ENCODE measurements around the gene PLA1A.

The PLA1A gene

DNA sequence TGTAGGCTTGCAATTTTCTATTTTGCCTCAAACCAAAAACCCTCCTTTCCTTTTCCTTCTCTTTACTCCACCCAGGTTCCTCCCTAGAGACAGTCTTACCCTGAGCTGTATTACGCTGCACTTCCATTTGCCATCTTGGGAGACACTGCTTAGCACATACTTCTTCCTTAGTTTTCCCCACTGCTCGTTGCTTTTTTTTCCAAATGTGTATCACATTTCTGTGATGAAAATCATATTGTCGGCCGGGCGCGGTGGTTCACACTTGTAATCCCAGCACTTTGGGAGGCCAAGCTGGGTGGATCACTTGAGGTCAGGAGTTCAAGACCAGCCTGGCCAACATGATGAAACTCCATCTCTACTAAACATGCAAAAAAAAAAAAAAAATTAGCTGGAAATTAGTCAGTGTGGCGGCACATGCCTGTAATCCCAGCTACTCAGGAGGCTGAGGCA is 33.2 kb downstream of the PLA1A start:
- Histone ChIP-seq H3K4me1 (ENCODE audit: control insufficient read depth, insufficient read depth, low read length) (no peaks in the 10 kb centered on the region), H3K9me3 (ENCODE audit: control insufficient read depth, insufficient read depth, low read depth, low read length) (no peaks in the 10 kb centered on the region), H3K27ac (ENCODE audit: extremely low read depth, low read depth, low read length) (no peak overlapping the region), H3K36me3 (ENCODE audit: control insufficient read depth in 2 of 2, insufficient read depth in 1 of 2, low read length in 2 of 2) (no peaks in the 10 kb centered on the region), H3K4me3 (ENCODE audit: low read depth, low read length) (no peak overlapping the region)
- CTCF ChIA-PET, result interaction anchor here (0.6 kb wide), 1 partner anchor 286 kb away, joined by 5 read pairs; no protein-coding TSS in a partner anchor
- POLR2A ChIA-PET, result no interaction called here
- TF ChIP-seq, protein P1, sequence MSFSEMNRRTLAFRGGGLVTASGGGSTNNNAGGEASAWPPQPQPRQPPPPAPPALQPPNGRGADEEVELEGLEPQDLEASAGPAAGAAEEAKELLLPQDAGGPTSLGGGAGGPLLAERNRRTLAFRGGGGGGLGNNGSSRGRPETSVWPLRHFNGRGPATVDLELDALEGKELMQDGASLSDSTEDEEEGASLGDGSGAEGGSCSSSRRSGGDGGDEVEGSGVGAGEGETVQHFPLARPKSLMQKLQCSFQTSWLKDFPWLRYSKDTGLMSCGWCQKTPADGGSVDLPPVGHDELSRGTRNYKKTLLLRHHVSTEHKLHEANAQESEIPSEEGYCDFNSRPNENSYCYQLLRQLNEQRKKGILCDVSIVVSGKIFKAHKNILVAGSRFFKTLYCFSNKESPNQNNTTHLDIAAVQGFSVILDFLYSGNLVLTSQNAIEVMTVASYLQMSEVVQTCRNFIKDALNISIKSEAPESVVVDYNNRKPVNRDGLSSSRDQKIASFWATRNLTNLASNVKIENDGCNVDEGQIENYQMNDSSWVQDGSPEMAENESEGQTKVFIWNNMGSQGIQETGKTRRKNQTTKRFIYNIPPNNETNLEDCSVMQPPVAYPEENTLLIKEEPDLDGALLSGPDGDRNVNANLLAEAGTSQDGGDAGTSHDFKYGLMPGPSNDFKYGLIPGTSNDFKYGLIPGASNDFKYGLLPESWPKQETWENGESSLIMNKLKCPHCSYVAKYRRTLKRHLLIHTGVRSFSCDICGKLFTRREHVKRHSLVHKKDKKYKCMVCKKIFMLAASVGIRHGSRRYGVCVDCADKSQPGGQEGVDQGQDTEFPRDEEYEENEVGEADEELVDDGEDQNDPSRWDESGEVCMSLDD (tag by site-specific recombination; IDR thresholded peaks at IDR 0.05), result no peak
- TF ChIP-seq FEZF1 (tag by site-specific recombination; IDR thresholded peaks at IDR 0.05) (no peak), ZNF48 (tag by site-specific recombination; IDR thresholded peaks at IDR 0.05) (no peak), ZNF560 (tag by site-specific recombination; IDR thresholded peaks at IDR 0.05; ENCODE audit: borderline replicate concordance) (no peak), ZNF132 (tag by site-specific recombination; IDR thresholded peaks at IDR 0.05; ENCODE audit: borderline replicate concordance) (no peak), SCRT2 (tag by site-specific recombination; IDR thresholded peaks at IDR 0.05) (0 out of 2 replicates have a peak, but pooled peaks have one; percentile 8), ZNF501 (tag by site-specific recombination; IDR thresholded peaks at IDR 0.05) (no peak), ZNF354C (tag by site-specific recombination; IDR thresholded peaks at IDR 0.05; ENCODE audit: borderline replicate concordance, low read depth) (no peak), RBAK (tag by site-specific recombination; IDR thresholded peaks at IDR 0.05) (no peak), ZBTB20 (tag by site-specific recombination; IDR thresholded peaks at IDR 0.05) (0 out of 2 replicates have a peak, but pooled peaks have one; percentile 20), ZNF155 (tag by site-specific recombination; IDR thresholded peaks at IDR 0.05) (no peak), ZNF621 (tag by site-specific recombination; IDR thresholded peaks at IDR 0.05) (no peak), ZNF23 (tag by site-specific recombination; IDR thresholded peaks at IDR 0.05; ENCODE audit: borderline replicate concordance) (no peak), GFI1B (tag by site-specific recombination; IDR thresholded peaks at IDR 0.05) (no peak)
- TF ChIP-seq, protein P2, sequence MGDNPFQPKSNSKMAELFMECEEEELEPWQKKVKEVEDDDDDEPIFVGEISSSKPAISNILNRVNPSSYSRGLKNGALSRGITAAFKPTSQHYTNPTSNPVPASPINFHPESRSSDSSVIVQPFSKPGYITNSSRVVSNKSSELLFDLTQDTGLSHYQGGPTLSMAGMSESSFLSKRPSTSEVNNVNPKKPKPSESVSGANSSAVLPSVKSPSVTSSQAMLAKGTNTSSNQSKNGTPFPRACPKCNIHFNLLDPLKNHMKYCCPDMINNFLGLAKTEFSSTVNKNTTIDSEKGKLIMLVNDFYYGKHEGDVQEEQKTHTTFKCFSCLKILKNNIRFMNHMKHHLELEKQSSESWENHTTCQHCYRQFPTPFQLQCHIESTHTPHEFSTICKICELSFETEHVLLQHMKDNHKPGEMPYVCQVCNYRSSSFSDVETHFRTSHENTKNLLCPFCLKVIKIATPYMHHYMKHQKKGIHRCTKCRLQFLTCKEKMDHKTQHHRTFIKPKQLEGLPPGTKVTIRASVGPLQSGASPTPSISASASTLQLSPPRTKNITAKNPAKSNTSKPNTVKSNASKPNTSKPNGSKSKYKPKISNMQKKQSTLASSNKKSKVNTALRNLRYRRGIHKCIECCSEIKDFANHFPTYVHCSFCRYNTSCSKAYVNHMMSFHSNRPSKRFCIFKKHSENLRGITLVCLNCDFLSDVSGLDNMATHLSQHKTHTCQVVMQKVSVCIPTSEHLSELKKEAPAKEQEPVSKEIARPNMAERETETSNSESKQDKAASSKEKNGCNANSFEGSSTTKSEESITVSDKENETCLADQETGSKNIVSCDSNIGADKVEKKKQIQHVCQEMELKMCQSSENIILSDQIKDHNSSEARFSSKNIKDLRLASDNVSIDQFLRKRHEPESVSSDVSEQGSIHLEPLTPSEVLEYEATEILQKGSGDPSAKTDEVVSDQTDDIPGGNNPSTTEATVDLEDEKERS (tag by site-specific recombination; IDR thresholded peaks at IDR 0.05), result no peak
- TF ChIP-seq, protein P3, sequence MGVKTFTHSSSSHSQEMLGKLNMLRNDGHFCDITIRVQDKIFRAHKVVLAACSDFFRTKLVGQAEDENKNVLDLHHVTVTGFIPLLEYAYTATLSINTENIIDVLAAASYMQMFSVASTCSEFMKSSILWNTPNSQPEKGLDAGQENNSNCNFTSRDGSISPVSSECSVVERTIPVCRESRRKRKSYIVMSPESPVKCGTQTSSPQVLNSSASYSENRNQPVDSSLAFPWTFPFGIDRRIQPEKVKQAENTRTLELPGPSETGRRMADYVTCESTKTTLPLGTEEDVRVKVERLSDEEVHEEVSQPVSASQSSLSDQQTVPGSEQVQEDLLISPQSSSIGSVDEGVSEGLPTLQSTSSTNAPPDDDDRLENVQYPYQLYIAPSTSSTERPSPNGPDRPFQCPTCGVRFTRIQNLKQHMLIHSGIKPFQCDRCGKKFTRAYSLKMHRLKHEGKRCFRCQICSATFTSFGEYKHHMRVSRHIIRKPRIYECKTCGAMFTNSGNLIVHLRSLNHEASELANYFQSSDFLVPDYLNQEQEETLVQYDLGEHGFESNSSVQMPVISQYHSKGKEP (tag by site-specific recombination; IDR thresholded peaks at IDR 0.05), result no peak
- TF ChIP-seq, protein P4, sequence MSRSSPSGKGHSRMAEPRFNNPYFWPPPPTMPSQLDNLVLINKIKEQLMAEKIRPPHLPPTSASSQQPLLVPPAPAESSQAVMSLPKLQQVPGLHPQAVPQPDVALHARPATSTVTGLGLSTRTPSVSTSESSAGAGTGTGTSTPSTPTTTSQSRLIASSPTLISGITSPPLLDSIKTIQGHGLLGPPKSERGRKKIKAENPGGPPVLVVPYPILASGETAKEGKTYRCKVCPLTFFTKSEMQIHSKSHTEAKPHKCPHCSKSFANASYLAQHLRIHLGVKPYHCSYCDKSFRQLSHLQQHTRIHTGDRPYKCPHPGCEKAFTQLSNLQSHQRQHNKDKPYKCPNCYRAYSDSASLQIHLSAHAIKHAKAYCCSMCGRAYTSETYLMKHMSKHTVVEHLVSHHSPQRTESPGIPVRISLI (tag by site-specific recombination; IDR thresholded peaks at IDR 0.05), result no peak
- TF ChIP-seq, protein P5, sequence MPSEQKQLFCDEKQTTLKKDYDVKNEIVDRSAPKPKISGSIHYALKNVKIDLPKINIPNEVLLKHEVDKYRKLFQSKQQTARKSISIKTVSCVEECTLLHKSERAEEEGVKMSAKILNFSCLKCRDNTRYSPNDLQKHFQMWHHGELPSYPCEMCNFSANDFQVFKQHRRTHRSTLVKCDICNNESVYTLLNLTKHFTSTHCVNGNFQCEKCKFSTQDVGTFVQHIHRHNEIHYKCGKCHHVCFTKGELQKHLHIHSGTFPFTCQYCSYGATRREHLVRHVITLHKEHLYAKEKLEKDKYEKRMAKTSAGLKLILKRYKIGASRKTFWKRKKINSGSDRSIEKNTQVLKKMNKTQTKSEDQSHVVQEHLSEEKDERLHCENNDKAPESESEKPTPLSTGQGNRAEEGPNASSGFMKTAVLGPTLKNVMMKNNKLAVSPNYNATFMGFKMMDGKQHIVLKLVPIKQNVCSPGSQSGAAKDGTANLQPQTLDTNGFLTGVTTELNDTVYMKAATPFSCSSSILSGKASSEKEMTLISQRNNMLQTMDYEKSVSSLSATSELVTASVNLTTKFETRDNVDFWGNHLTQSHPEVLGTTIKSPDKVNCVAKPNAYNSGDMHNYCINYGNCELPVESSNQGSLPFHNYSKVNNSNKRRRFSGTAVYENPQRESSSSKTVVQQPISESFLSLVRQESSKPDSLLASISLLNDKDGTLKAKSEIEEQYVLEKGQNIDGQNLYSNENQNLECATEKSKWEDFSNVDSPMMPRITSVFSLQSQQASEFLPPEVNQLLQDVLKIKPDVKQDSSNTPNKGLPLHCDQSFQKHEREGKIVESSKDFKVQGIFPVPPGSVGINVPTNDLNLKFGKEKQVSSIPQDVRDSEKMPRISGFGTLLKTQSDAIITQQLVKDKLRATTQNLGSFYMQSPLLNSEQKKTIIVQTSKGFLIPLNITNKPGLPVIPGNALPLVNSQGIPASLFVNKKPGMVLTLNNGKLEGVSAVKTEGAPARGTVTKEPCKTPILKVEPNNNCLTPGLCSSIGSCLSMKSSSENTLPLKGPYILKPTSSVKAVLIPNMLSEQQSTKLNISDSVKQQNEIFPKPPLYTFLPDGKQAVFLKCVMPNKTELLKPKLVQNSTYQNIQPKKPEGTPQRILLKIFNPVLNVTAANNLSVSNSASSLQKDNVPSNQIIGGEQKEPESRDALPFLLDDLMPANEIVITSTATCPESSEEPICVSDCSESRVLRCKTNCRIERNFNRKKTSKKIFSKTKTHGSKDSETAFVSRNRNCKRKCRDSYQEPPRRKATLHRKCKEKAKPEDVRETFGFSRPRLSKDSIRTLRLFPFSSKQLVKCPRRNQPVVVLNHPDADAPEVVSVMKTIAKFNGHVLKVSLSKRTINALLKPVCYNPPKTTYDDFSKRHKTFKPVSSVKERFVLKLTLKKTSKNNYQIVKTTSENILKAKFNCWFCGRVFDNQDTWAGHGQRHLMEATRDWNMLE (tag by site-specific recombination; conservative IDR thresholded peaks at IDR 0.05; ENCODE audit: low read depth), result 0 out of 2 replicates have a peak, but pooled peaks have one; percentile 10
